PC-3 (cell line): ENCODE measurements around the gene ATG4B. TPM values are rescaled to one million over a fixed set of nuclear protein-coding genes. Genes with fewer than 3 reads are reported as not detected.

Experiments
- ATAC-seq: fragments of 200-7000 bp; cut with Tn5 transposase; 2 replicates; pipeline ENCODE4 v1.9.1; 2020; ENCODE audit warnings: mild to moderate bottlenecking, moderate library complexity
- BruUV-seq: library from RNA; stranded (reverse); fragments of 400-500 nt; replicated peaks from 2 replicates; lab custom pipeline; 2021; lab: Mats Ljungman, UMichigan
- CTCF ChIA-PET: fragments of 300-600 bp; sonication (Branson Sonifier 250); formaldehyde crosslinking; loops from one replicate; lab custom pipeline; 2022; ENCODE audit warnings: antibody characterized with exemption; lab: Charles Lee
- POLR2A ChIA-PET: fragments of 300-600 bp; sonication (Branson Sonifier 250); formaldehyde crosslinking; loops from one replicate; lab custom pipeline; 2022; ENCODE audit warnings: antibody characterized with exemption; ENCODE audit not compliant: unreplicated experiment; lab: Charles Lee
- DNase-seq: peaks from one replicate; pipeline ENCODE4 v3.0.0-alpha.2; 2015
- H2AFZ ChIP-seq: fragments of 300-600 bp; sonication (generic); 2 replicates; pipeline ENCODE4 v1.6.0; 2016; ENCODE audit warnings: antibody characterized with exemption, low read length
- H3F3A ChIP-seq: fragments of 300-600 bp; sonication (generic); one replicate; pipeline ENCODE4 v1.6.0; 2017; ENCODE audit warnings: antibody characterized with exemption, low read length, control low read depth, mild to moderate bottlenecking; ENCODE audit not compliant: unreplicated experiment
- H3K27ac ChIP-seq: fragments of 300-600 bp; sonication (generic); 2 replicates; pipeline ENCODE4 v1.5.1; 2016; ENCODE audit warnings: mild to moderate bottlenecking, low read length
- H3K27me3 ChIP-seq: fragments of 300-600 bp; sonication (generic); 2 replicates; pipeline ENCODE4 v1.6.1; 2016; ENCODE audit warnings: low read length, mixed read lengths
- H3K36me3 ChIP-seq: fragments of 300-600 bp; sonication (generic); 2 replicates; pipeline ENCODE4 v1.6.1; 2016; ENCODE audit warnings: low read depth, mixed run types, low read length, mixed read lengths
- H3K4me1 ChIP-seq: fragments of 300-600 bp; sonication (generic); 2 replicates; pipeline ENCODE4 v1.5.1; 2016; ENCODE audit warnings: low read length; ENCODE audit not compliant: insufficient read depth
- H3K4me2 ChIP-seq: fragments of 300-600 bp; sonication (generic); 2 replicates; pipeline ENCODE4 v1.6.0; 2016; ENCODE audit warnings: low read length
- H3K4me3 ChIP-seq: fragments of 300-600 bp; sonication (generic); 2 replicates; pipeline ENCODE4 v1.5.1; 2016; ENCODE audit warnings: mild to moderate bottlenecking, low read length, mixed read lengths
- H3K79me2 ChIP-seq: fragments of 300-600 bp; sonication (generic); 2 replicates; pipeline ENCODE4 v1.6.1; 2017; ENCODE audit warnings: low read length, mixed read lengths
- H3K9ac ChIP-seq: fragments of 300-600 bp; sonication (generic); 2 replicates; pipeline ENCODE4 v1.6.0; 2016; ENCODE audit warnings: mild to moderate bottlenecking, low read length
- H3K9me2 ChIP-seq: fragments of 300-600 bp; sonication (generic); replicated peaks from 2 replicates; pipeline ENCODE4 v1.6.1; 2016; ENCODE audit warnings: mixed run types, low read length, mixed read lengths
- H3K9me3 ChIP-seq: fragments of 300-600 bp; sonication (generic); 2 replicates; pipeline ENCODE4 v1.6.1; 2016; ENCODE audit warnings: low read length, mixed read lengths
- H4K20me1 ChIP-seq: fragments of 300-600 bp; sonication (generic); 2 replicates; pipeline ENCODE4 v1.6.1; 2016; ENCODE audit warnings: low read length, mixed read lengths
- EZH2 ChIP-seq: fragments of 300-600 bp; sonication (generic); IDR thresholded peaks from one replicate; pipeline ENCODE4 v1.6.1; 2017; ENCODE audit warnings: antibody characterized with exemption, mild to moderate bottlenecking, low read length; ENCODE audit not compliant: unreplicated experiment
- EZH2phosphoT487 ChIP-seq: fragments of 300-600 bp; sonication (generic); IDR thresholded peaks from 2 replicates; pipeline ENCODE4 v1.6.1; 2018; ENCODE audit warnings: mild to moderate bottlenecking, antibody characterized with exemption, low read length, borderline replicate concordance
- intact Hi-C: fragments of 100-400 bp; cut with micrococcal nuclease; formaldehyde crosslinking; loops from 2 replicates; pipeline ENCODE4 v1.9.0; 2023
- total RNA-seq: library from RNA; depleted of rRNA; stranded (reverse); fragments of >200 nt; gene quantifications from 2 replicates; pipeline ENCODE4 v1.2.3, GENCODE V29; 2014
- TF ChIP-seq, protein P1 (sequence below): fragments of 300-600 bp; sonication (generic); conservative IDR thresholded peaks from 2 replicates; pipeline ENCODE4 v1.5.1; 2017; ENCODE audit warnings: antibody characterized with exemption, low read depth, mild to moderate bottlenecking, low read length

The ATG4B gene
- total RNA-seq, 1 experiment from 2014 or later, result 83.0 TPM

DNA sequence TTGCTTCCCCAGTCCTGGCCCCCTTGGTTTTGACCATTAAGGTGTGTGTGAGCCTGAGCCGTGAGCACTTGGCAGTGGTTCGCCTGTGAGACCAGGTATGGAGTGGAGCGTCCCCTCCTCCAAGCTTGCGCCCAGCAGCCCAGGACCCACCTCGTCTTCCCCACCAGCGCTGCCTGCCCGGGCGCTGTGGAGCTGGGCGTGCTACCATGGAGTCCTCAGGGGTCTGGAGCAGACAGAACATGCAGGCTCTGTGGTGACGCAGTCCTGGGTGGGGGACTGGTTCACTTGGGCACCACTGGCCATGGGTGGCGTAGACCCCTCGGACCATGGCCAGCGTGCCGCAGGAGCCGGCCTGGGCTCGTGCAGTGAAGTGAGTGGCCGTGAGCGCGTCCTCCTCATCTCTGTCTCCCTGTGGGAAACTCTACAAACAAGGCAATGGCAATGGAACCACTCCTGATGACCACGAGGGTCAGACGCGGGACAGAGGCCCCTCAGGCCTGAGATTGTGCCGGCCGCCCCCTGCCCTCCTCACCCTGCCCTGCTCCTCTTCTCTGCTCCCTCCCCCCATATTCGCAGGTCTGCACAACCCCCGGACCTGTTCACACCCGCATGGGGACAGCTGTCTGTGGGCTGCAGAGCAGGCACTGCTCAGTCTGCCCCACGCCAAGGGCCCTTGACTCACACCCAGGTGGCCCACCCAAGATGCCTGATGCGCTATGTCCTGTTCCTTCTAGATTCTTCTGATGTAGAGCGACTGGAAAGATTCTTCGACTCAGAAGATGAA lies 34.2 kb downstream of the ATG4B start:
- no peaks in the 10 kb centered on the region for H3K79me2 ChIP-seq

DNA sequence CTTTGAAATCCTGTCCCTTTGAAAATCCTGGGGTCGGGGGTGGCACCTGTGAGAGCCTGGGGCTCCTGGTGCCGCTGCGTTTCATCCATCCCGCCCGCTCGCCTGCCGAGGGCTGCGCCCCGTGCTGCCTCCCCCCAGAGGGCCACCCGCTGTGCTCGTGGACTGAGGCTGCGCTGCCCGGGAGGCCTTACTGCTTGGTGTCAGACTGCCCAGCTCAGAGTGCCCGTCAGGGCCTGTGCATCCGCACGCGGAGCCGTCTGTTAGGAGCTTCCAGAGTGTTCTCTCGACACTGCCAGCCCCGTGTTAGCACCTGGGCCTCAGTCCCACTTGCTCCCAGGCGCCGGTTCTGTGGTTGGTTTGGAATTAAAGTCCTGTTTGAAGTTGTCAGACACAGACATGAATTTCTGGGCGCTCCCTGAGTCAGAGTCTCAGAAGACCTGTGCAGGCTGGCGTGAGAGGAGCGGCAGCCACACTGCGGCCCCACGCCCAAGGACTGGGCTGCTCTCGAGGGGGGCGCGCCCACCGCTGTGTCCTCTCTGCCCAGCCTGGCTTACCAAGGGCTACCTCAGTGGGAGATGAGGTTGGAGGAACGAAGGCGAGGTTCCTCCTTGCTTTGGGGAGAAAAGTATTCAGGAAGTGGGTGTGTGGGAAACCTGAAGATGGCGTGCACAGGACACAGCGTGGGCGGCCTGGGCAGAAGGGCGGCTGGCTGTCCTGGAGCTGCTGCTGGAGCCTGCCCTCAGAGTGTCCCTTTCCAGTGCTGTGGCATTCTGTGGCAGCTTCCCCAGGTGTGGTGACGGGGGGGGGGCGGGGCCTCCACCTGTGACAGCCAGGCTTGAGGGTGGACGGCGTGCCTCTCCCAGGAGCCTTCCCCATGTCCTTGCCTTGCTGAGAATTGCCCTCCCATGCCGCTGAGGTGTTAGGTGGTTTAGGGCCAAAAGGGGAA lies 35.0 kb downstream of the ATG4B start:
- Histone ChIP-seq H2AFZ (no peak overlapping the region), H4K20me1 (no peaks in the 10 kb centered on the region), H3K9me2 (no peaks in the 10 kb centered on the region), H3K9ac (no peak overlapping the region), H3K4me1 (no peaks in the 10 kb centered on the region), H3F3A (no peaks in the 10 kb centered on the region), H3K4me3 (no peak overlapping the region), H3K27me3 (no peaks in the 10 kb centered on the region), H3K36me3 (peaks cover 4% of the 10 kb centered on the region; the same call in 1 of the 2 replicates), H3K4me2 (no peak overlapping the region), H3K9me3 (no peaks in the 10 kb centered on the region), H3K79me2 (no peaks in the 10 kb centered on the region), H3K27ac (no peak overlapping the region)
- intact Hi-C loops, result no loop called here
- no TSS peak for BruUV-seq
- no peak for ATAC-seq
- ChIA-PET POLR2A (no interaction called here), CTCF (no interaction called here)
- TF ChIP-seq EZH2phosphoT487 (no peak), EZH2 (no peak)
- TF ChIP-seq, protein P1, sequence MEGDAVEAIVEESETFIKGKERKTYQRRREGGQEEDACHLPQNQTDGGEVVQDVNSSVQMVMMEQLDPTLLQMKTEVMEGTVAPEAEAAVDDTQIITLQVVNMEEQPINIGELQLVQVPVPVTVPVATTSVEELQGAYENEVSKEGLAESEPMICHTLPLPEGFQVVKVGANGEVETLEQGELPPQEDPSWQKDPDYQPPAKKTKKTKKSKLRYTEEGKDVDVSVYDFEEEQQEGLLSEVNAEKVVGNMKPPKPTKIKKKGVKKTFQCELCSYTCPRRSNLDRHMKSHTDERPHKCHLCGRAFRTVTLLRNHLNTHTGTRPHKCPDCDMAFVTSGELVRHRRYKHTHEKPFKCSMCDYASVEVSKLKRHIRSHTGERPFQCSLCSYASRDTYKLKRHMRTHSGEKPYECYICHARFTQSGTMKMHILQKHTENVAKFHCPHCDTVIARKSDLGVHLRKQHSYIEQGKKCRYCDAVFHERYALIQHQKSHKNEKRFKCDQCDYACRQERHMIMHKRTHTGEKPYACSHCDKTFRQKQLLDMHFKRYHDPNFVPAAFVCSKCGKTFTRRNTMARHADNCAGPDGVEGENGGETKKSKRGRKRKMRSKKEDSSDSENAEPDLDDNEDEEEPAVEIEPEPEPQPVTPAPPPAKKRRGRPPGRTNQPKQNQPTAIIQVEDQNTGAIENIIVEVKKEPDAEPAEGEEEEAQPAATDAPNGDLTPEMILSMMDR, result no peak
- DNase-seq, result no peak

More for the DNA sequence above, 34.2 kb downstream of the ATG4B start:
- ChIA-PET POLR2A (no interaction called here), CTCF (no interaction called here)
- no peak for DNase-seq
- no peaks in the 10 kb centered on the region for H4K20me1 ChIP-seq
- no peaks in the 10 kb centered on the region for H3K4me1 ChIP-seq
- H3K9me2 ChIP-seq, result no peaks in the 10 kb centered on the region
- no peak overlapping the region for H3K4me3 ChIP-seq
- no peak overlapping the region for H2AFZ ChIP-seq
- H3K36me3 ChIP-seq, result peaks cover 7% of the 10 kb centered on the region; the same call in 1 of the 2 replicates
- TF ChIP-seq, protein P1, result no peak
- no peak for TF ChIP-seq EZH2phosphoT487
- no peak for TF ChIP-seq EZH2
- no peak overlapping the region for H3K27ac ChIP-seq
- H3F3A ChIP-seq, result no peaks in the 10 kb centered on the region
- H3K27me3 ChIP-seq, result no peaks in the 10 kb centered on the region
- ATAC-seq, result no peak
- no peak overlapping the region for H3K4me2 ChIP-seq
- intact Hi-C loops, result no loop called here
- BruUV-seq, result no TSS peak
- H3K9me3 ChIP-seq, result no peaks in the 10 kb centered on the region
- no peak overlapping the region for H3K9ac ChIP-seq
